ENCODE measurements around the gene GFOD2. TPM values are rescaled to one million over a fixed set of nuclear protein-coding genes. Genes with fewer than 3 reads are reported as not detected.

Gene GFOD2
- total and polyA plus RNA-seq, 8 donors, result 7.6 to 87.5 (median 12.9) TPM

DNA sequence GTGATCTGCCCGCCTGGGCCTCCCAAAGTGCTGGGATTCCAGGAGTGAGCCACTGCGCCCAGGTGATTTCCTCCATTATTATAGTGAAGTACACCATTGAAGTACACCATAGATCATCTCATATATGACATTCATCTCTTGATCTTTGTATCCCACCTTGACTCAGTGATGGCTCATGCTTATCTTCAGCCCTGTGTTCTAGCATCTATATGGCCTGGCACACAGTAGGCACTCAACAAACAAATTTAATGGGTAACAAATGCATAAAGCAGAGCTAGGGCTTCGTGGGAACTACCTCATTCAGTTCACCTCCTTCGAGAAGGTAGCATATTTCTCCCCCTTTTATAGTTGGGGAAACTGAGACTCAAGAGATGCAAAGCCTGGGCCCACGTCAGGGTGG lies 53.5 kb downstream of the GFOD2 start:
- Histone ChIP-seq H3K27ac (peak overlapping the region in 3 of 5 donors; percentile 87 to 93 (median 88)), H3K9me3 (no peaks in the 10 kb centered on the region), H3K4me1 (peaks cover 34 to 51% (median 45%) of the 10 kb centered on the region in 4 donors), H3K27me3 (no peaks in the 10 kb centered on the region), H3K36me3 (peaks cover 9 to 23% (median 15%) of the 10 kb centered on the region in 4 donors), H3K4me3 (peak overlapping the region; percentile 84 to 96 (median 90))
- intact Hi-C loops (cut with DNase I; ENCODE audit: low total_unique reads), result no loop called here
- WGBS, 5 donors, result 66 to 76% (median 72%) methylated on average over 5 of the region's 5 CpGs
- DNase-seq, result peak in 1 of 2 donors; percentile 4
- TF ChIP-seq POLR2A (IDR thresholded peaks at IDR 0.05) (no peak), POLR2AphosphoS5 (IDR thresholded peaks at IDR 0.05) (no peak), EP300 (IDR thresholded peaks at IDR 0.05) (no peak)
- TF ChIP-seq, protein P1, sequence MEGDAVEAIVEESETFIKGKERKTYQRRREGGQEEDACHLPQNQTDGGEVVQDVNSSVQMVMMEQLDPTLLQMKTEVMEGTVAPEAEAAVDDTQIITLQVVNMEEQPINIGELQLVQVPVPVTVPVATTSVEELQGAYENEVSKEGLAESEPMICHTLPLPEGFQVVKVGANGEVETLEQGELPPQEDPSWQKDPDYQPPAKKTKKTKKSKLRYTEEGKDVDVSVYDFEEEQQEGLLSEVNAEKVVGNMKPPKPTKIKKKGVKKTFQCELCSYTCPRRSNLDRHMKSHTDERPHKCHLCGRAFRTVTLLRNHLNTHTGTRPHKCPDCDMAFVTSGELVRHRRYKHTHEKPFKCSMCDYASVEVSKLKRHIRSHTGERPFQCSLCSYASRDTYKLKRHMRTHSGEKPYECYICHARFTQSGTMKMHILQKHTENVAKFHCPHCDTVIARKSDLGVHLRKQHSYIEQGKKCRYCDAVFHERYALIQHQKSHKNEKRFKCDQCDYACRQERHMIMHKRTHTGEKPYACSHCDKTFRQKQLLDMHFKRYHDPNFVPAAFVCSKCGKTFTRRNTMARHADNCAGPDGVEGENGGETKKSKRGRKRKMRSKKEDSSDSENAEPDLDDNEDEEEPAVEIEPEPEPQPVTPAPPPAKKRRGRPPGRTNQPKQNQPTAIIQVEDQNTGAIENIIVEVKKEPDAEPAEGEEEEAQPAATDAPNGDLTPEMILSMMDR (IDR thresholded peaks at IDR 0.05), result no peak

DNA sequence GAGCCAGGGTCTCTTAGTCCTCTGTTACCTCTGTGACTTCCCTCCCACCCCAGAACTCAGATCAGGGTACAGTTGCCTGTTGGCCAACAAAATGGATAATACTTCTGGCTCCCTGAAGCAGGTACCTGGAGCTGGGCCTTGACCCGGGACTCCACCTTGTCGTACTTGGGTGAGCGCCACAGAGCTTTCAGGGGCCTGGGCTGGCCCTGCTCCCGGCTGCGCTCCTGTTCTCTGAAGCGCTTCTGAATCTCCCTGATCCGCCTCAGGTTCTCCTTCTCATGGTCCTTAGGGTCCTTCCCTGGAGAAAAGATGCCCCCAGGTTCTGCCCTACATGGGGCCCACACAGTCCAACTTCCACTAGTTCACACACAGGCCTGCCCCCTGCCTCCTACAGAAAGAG lies 54.2 kb downstream of the GFOD2 start:
- TF ChIP-seq POLR2AphosphoS5 (IDR thresholded peaks at IDR 0.05), result no peak
- TF ChIP-seq, protein P1 (IDR thresholded peaks at IDR 0.05), result no peak
- TF ChIP-seq EP300 (IDR thresholded peaks at IDR 0.05), result no peak
- no peak for TF ChIP-seq POLR2A (IDR thresholded peaks at IDR 0.05)
- Histone ChIP-seq H3K4me3 (no peak overlapping the region), H3K4me1 (peaks cover 34 to 51% (median 48%) of the 10 kb centered on the region in 4 donors), H3K36me3 (peaks cover 9 to 23% (median 15%) of the 10 kb centered on the region in 4 donors), H3K27me3 (no peaks in the 10 kb centered on the region), H3K9me3 (no peaks in the 10 kb centered on the region), H3K27ac (no peak overlapping the region)
- intact Hi-C loops (cut with DNase I; ENCODE audit: low total_unique reads), result no loop called here
- DNase-seq, result no peak
- WGBS, 5 donors, result 82 to 94% (median 90%) methylated on average over 7 of the region's 7 CpGs

DNA sequence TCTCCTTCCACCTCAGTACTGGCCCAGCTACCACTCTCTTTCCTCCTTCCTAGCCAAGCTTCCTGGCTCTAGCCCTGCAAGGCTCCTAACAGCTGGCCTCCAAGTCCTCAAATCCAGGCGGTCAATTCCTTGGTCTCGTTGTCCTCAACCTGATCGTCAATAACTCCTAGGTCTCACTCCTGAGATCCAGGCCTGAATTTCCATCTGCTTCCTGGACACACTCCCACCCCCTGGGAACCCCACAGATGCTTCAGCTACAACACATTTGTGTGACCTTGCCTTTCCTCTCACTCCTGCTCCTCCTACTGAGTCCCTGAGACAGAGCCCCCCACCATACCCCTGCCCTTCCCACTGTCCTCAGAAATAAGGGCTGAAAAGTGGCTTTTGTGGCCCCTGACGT lies 54.9 kb downstream of the GFOD2 start:
- no peaks in the 10 kb centered on the region for H3K9me3 ChIP-seq
- no peaks in the 10 kb centered on the region for H3K27me3 ChIP-seq
- TF ChIP-seq, protein P1 (IDR thresholded peaks at IDR 0.05), result no peak
- TF ChIP-seq POLR2AphosphoS5 (IDR thresholded peaks at IDR 0.05), result no peak
- TF ChIP-seq POLR2A (IDR thresholded peaks at IDR 0.05), result no peak
- TF ChIP-seq EP300 (IDR thresholded peaks at IDR 0.05), result no peak
- no peak overlapping the region for H3K4me3 ChIP-seq
- H3K27ac ChIP-seq, result no peak overlapping the region
- DNase-seq, result peak in 1 of 2 donors; percentile 50
- 79 to 92% (median 86%) methylated on average over 4 of the region's 4 CpGs for WGBS, 5 donors
- H3K4me1 ChIP-seq, result peaks cover 38 to 57% (median 54%) of the 10 kb centered on the region in 4 donors
- intact Hi-C loops (cut with DNase I; ENCODE audit: low total_unique reads), result no loop called here
- peaks cover 9 to 23% (median 15%) of the 10 kb centered on the region in 4 donors for H3K36me3 ChIP-seq

DNA sequence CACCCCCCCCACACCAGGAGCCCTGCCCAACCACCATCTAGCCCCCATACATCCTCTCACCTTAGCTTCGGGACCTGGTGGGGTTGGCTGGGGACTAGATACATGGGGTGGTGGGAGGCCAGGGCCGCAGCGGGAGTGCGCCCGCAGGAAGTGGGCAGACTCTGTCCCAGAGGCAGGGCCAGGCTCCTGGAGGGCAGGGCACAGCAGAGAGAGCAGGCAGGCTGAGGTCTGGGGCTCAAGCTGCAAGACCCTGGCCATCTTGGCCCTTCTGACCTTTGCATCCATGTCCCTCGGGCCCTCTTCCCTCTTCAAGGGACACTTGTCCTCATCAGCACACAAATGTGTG lies 55.3 kb downstream of the GFOD2 start:
- H3K27me3 ChIP-seq, result no peaks in the 10 kb centered on the region
- intact Hi-C loops (cut with DNase I; ENCODE audit: low total_unique reads), result no loop called here

More for the DNA sequence above, 55.3 kb downstream of the GFOD2 start:
- 90 to 96% (median 94%) methylated on average over 6 of the region's 6 CpGs for WGBS, 5 donors
- Histone ChIP-seq H3K9me3 (no peaks in the 10 kb centered on the region), H3K4me3 (no peak overlapping the region), H3K4me1 (peaks cover 42 to 61% (median 58%) of the 10 kb centered on the region in 4 donors), H3K36me3 (peaks cover 9 to 23% (median 15%) of the 10 kb centered on the region in 4 donors), H3K27ac (no peak overlapping the region)
- DNase-seq, result no peak
- TF ChIP-seq, protein P1 (IDR thresholded peaks at IDR 0.05), result no peak
- TF ChIP-seq POLR2AphosphoS5 (IDR thresholded peaks at IDR 0.05), result no peak
- no peak for TF ChIP-seq EP300 (IDR thresholded peaks at IDR 0.05)
- TF ChIP-seq POLR2A (IDR thresholded peaks at IDR 0.05), result no peak
